ENCODE data around the gene POLR2M. TPM values are rescaled to one million over a fixed set of nuclear protein-coding genes. Genes with fewer than 3 reads are reported as not detected.

Gene POLR2M
- total RNA-seq, 1 experiment from 2014 or later: 86.2 TPM

GRCh38 chr15:57675481-57676181, 30.9 kb upstream of the POLR2M start:
- ChIA-PET CTCF (no interaction called here), POLR2A (no interaction called here), RAD21 (ENCODE audit: low non-redundant PET in 1 of 2, low total read pairs in 2 of 2, uncharacterized antibody in 2 of 2, unreplicated experiment in 2 of 2) (no interaction called here)
- Histone ChIP-seq H3K27me3 (ENCODE audit: insufficient read depth, low read length) (no peaks in the 10 kb centered on the region), H3K27ac (ENCODE audit: low read depth, low read length) (no peak overlapping the region), H3K36me3 (ENCODE audit: control insufficient read depth in 1 of 2, insufficient read depth in 2 of 2, low read length in 2 of 2) (no peaks in the 10 kb centered on the region), H3K4me3 (replicated peaks in 1 of 2; ENCODE audit: low read depth in 1 of 2, low read length in 2 of 2) (no peak overlapping the region), H3K9ac (ENCODE audit: low read length) (no peak overlapping the region), H3K4me1 (ENCODE audit: control insufficient read depth in 1 of 2, insufficient read depth in 2 of 2, low read length in 2 of 2) (peaks cover 0 to 18% of the 10 kb centered on the region in 2 experiments; a peak in 1 of 4 replicates), H3K4me2 (ENCODE audit: low read length) (peak overlapping the region; percentile 22), H3K9me2 (ENCODE audit: insufficient read depth) (no peaks in the 10 kb centered on the region), H3K79me2 (ENCODE audit: insufficient read depth, low read length) (no peaks in the 10 kb centered on the region), H3K9me3 (ENCODE audit: control insufficient read depth in 1 of 2, insufficient read depth in 1 of 2, low read depth in 1 of 2, low read length in 2 of 2) (no peaks in the 10 kb centered on the region), H4K20me1 (ENCODE audit: insufficient read depth) (no peaks in the 10 kb centered on the region), H2AFZ (ENCODE audit: low read depth, low read length, poor library complexity, severe bottlenecking) (no peak overlapping the region)
- intact Hi-C loops (cut with micrococcal nuclease): no loop called here
- DNase-seq (ENCODE audit: low read depth, low spot score) (no peak), ATAC-seq (peak; percentile 64)
- TF ChIP-seq POLR2A (IDR thresholded peaks at IDR 0.05; ENCODE audit: borderline replicate concordance, extremely low read depth, insufficient read depth, insufficient read length) (no peak), MAX (IDR thresholded peaks at IDR 0.05) (no peak), ZFX (IDR thresholded peaks at IDR 0.05) (no peak), EGR1 (IDR thresholded peaks at IDR 0.05; ENCODE audit: low read depth) (no peak), SP1 (IDR thresholded peaks at IDR 0.05; ENCODE audit: low read depth) (no peak), EZH2phosphoT487 (IDR thresholded peaks at IDR 0.05; ENCODE audit: borderline replicate concordance) (no peak)
- no TSS peak for BruUV-seq (replicated peaks)

GRCh38 chr15:57676585-57676984, 29.9 kb upstream of the POLR2M start:
- Histone ChIP-seq H3K4me1 (ENCODE audit: control insufficient read depth in 1 of 2, insufficient read depth in 2 of 2, low read length in 2 of 2) (peaks cover 0 to 18% of the 10 kb centered on the region in 2 experiments; a peak in 1 of 4 replicates), H2AFZ (ENCODE audit: low read depth, low read length, poor library complexity, severe bottlenecking) (no peak overlapping the region), H3K27me3 (ENCODE audit: insufficient read depth, low read length) (no peaks in the 10 kb centered on the region), H3K4me3 (replicated peaks in 1 of 2; ENCODE audit: low read depth in 1 of 2, low read length in 2 of 2) (no peak overlapping the region), H3K27ac (ENCODE audit: low read depth, low read length) (no peak overlapping the region), H4K20me1 (ENCODE audit: insufficient read depth) (no peaks in the 10 kb centered on the region), H3K79me2 (ENCODE audit: insufficient read depth, low read length) (no peaks in the 10 kb centered on the region), H3K36me3 (ENCODE audit: control insufficient read depth in 1 of 2, insufficient read depth in 2 of 2, low read length in 2 of 2) (no peaks in the 10 kb centered on the region), H3K9ac (ENCODE audit: low read length) (no peak overlapping the region), H3K9me3 (ENCODE audit: control insufficient read depth in 1 of 2, insufficient read depth in 1 of 2, low read depth in 1 of 2, low read length in 2 of 2) (no peaks in the 10 kb centered on the region), H3K4me2 (ENCODE audit: low read length) (no peak overlapping the region), H3K9me2 (ENCODE audit: insufficient read depth) (no peaks in the 10 kb centered on the region)
- TF ChIP-seq TCF7L2 (IDR thresholded peaks at IDR 0.05; ENCODE audit: borderline replicate concordance, extremely low read depth, insufficient read depth, insufficient read length) (no peak), EGR1 (IDR thresholded peaks at IDR 0.05; ENCODE audit: low read depth) (no peak), FOSL1 (IDR thresholded peaks at IDR 0.05; ENCODE audit: low read depth) (no peak), SP1 (IDR thresholded peaks at IDR 0.05; ENCODE audit: low read depth) (no peak), ZBTB33 (IDR thresholded peaks at IDR 0.05; ENCODE audit: extremely low read depth, insufficient replicate concordance, low read length) (no peak), POLR2A (IDR thresholded peaks at IDR 0.05; ENCODE audit: borderline replicate concordance, extremely low read depth, insufficient read depth, insufficient read length) (no peak), POLR2AphosphoS5 (IDR thresholded peaks at IDR 0.05; ENCODE audit: low read depth, low read length) (no peak), EZH2phosphoT487 (IDR thresholded peaks at IDR 0.05; ENCODE audit: borderline replicate concordance) (no peak), CEBPB (IDR thresholded peaks at IDR 0.05; ENCODE audit: low read depth) (no peak), MAX (IDR thresholded peaks at IDR 0.05) (no peak)
- TF ChIP-seq, protein P1, sequence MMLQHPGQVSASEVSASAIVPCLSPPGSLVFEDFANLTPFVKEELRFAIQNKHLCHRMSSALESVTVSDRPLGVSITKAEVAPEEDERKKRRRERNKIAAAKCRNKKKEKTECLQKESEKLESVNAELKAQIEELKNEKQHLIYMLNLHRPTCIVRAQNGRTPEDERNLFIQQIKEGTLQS (IDR thresholded peaks at IDR 0.05): no peak
- TF ChIP-seq, protein P2, sequence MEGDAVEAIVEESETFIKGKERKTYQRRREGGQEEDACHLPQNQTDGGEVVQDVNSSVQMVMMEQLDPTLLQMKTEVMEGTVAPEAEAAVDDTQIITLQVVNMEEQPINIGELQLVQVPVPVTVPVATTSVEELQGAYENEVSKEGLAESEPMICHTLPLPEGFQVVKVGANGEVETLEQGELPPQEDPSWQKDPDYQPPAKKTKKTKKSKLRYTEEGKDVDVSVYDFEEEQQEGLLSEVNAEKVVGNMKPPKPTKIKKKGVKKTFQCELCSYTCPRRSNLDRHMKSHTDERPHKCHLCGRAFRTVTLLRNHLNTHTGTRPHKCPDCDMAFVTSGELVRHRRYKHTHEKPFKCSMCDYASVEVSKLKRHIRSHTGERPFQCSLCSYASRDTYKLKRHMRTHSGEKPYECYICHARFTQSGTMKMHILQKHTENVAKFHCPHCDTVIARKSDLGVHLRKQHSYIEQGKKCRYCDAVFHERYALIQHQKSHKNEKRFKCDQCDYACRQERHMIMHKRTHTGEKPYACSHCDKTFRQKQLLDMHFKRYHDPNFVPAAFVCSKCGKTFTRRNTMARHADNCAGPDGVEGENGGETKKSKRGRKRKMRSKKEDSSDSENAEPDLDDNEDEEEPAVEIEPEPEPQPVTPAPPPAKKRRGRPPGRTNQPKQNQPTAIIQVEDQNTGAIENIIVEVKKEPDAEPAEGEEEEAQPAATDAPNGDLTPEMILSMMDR (IDR thresholded peaks at IDR 0.05 in 2 of 3, conservative IDR thresholded peaks at IDR 0.05 in 1 of 3; ENCODE audit: borderline replicate concordance in 1 of 3, insufficient read depth in 1 of 3, low read depth in 2 of 3, low read length in 2 of 3): no peak
- ChIA-PET POLR2A (no interaction called here), CTCF (no interaction called here), RAD21 (ENCODE audit: low non-redundant PET in 1 of 2, low total read pairs in 2 of 2, uncharacterized antibody in 2 of 2, unreplicated experiment in 2 of 2) (no interaction called here)
- intact Hi-C loops (cut with micrococcal nuclease): no loop called here
- ATAC-seq (no peak), DNase-seq (ENCODE audit: low read depth, low spot score) (no peak)
- no TSS peak for BruUV-seq (replicated peaks)

All from HCT116 (cell line).